Heart left ventricle (tissue), 16 donors: ENCODE measurements around the gene TMTC2. TPM values are rescaled to one million over a fixed set of nuclear protein-coding genes. Genes with fewer than 3 reads are reported as not detected.
"Not testable (repeated sequence)": the region's sequence is repeated elsewhere in the genome, so short reads cannot be mapped to it uniquely, and the experiment has no call there.

ENCODE experiments used
- ATAC-seq, 4 donors: fragments of 200-7000 bp; cut with Tn5 transposase; one replicate each; pipeline ENCODE4 v1.9.1; 2020 to 2022; ENCODE audit warnings: moderate library complexity in 4 of 4, mild to moderate bottlenecking in 3 of 4, moderate number of reproducible peaks in 1 of 4
- DNase-seq, 5 donors: peaks; one replicate each; pipeline ENCODE4 v3.0.0-alpha.2; 2020
- H3K27ac ChIP-seq, 12 donors: fragments of 200-600 bp; sonication (generic) in 4 of 12; one replicate each; pipeline versions ENCODE4 v1.5.0 to v1.8.0; 2016 to 2022; ENCODE audit warnings: mild to moderate bottlenecking in 2 of 12
- H3K27me3 ChIP-seq, 9 donors: fragments of 200-600 bp; sonication (generic) in 2 of 9; one replicate each; pipeline versions ENCODE4 v1.5.1 to v1.8.0; 2016 to 2022; ENCODE audit warnings: mild to moderate bottlenecking in 3 of 9
- H3K36me3 ChIP-seq, 9 donors: fragments of 200-600 bp; sonication (generic) in 2 of 9; one replicate each; pipeline versions ENCODE4 v1.5.0 to v1.8.0; 2018 to 2022; ENCODE audit warnings: mild to moderate bottlenecking in 2 of 9
- H3K4me1 ChIP-seq, 12 donors: fragments of 200-600 bp; sonication (generic) in 4 of 12; one replicate each; pipeline versions ENCODE4 v1.5.0 to v1.8.0; 2016 to 2022; ENCODE audit warnings: mild to moderate bottlenecking in 3 of 12
- H3K4me3 ChIP-seq, 12 donors: fragments of 200-600 bp; sonication (generic) in 4 of 12; one replicate each; pipeline versions ENCODE4 v1.5.0 to v1.8.0; 2017 to 2022; ENCODE audit warnings: mild to moderate bottlenecking in 9 of 12, moderate library complexity in 4 of 12
- H3K9me3 ChIP-seq, 12 donors: fragments of 200-600 bp; sonication (generic) in 4 of 12; one replicate each; pipeline versions ENCODE4 v1.5.0 to v1.8.0; 2016 to 2022; ENCODE audit warnings: mild to moderate bottlenecking in 1 of 12
- POLR2A ChIP-seq, 2 donors: fragments of 450-650 bp; IDR thresholded peaks; one replicate each; pipeline ENCODE4 v1.6.1; 2017; ENCODE audit warnings: antibody characterized with exemption in 2 of 2, mild to moderate bottlenecking in 2 of 2, moderate library complexity in 2 of 2
- WGBS, 4 donors: extraction: QIAGEN DNeasy Blood & Tissue Kit in 2 of 4; methylation state at CpG; one replicate each; pipeline versions ENCODE4 v1.1.5 to v1.1.7; 2013 to 2018; 5-methylcytosine and 5-hydroxymethylcytosine counted together
- intact Hi-C, 10 donors: fragments of 100-400 bp; cut with DNase I; formaldehyde crosslinking; loops; one replicate each; pipeline versions ENCODE4 v1.11.1 to v1.14.2; 2022
- polyA plus RNA-seq, 2 donors: library from polyadenylated mRNA; stranded (reverse); fragments of 200-250 nt; gene quantifications; one replicate each; pipeline ENCODE4 v1.2.3, GENCODE V29; 2013
- total RNA-seq, 9 donors: library from RNA; depleted of rRNA in 2 of 9; stranded (reverse); fragments of >200 nt in 2 of 9; fragmentation: NEBNext Ultra II Directional in 3 of 9; extraction: Animal tissue kit (Norgen Biotek cat#: 25700) in 3 of 9; gene quantifications; one replicate each; pipeline versions ENCODE4 v1.1.0 to v1.2.4, GENCODE V29; 2016 to 2023
- TF ChIP-seq, protein P1 (sequence below), 12 donors: fragments of 200-600 bp; sonication (generic) in 4 of 12; IDR thresholded peaks; one replicate each; pipeline versions ENCODE4 v1.5.0 to v1.8.0; 2018 to 2022; ENCODE audit warnings: antibody characterized with exemption in 12 of 12, mild to moderate bottlenecking in 5 of 12
- donor health status: ischemic (EF 13 %, LVEDD 7.1; RV severe dilation, severe dysfunction).
- donor health status: healthy with polysubstance abuse.
- donor health status: DM: no; HTN: yes; CAD: no.
- donor health status: DM: no; HTN: no; CAD: no.
- donor health status: ischemic (EF 25% LVEDD 6.9; RV normal size, moderate dysfunction).
- donor health status: ischemic (EF 25% LVEDD 5.7; RV mildly dilated, moderate dysfunction).
- donor health status: healthy.
- donor health status: DM: yes; HTN: yes; CAD: no.
- donor health status: ischemic (EF 35%, LVEDD 5.7; RV mildly dilated, moderate dysfunction).
- donor health status: nonischemic (EF 11% LVEDD 7.7; RV severe dilation, severe dysfunction).
- donor health status: DM: yes; HTN: yes; CAD: no.
- donor health status: PGD.
- donor health status: ischemic (EF 29% LVEDD 5.4; RV normal size, mild dysfunction).
- donor health status: nonischemic (EF 23%, LVEDD 6.1; RV moderate dilation, normal function).

The TMTC2 gene
- total and polyA plus RNA-seq, 11 donors: 1.1 to 5.7 (median 3.3) TPM

DNA sequence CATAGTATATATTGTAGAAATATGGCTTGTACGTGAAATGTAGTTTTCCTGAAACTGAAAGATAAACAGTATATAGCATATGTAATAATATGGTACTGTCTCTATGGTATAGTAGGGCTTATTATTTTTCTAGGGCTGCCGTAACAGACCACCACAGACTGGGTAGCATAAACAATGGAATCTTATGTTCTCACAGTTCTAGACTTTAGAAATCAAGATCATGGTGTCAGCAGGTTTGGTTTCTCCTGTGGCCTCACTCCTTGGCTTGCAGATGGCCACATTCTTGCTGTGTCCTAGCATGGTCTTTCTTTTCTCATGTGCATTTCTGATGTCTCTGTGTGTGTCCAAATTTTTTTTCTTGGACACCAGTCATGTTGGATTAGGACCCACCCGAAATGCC, 155.8 kb downstream of the TMTC2 start:
- Histone ChIP-seq H3K4me1 (peaks cover 0 to 5% (median 0%) of the 10 kb centered on the region in 12 donors), H3K36me3 (no peaks in the 10 kb centered on the region), H3K4me3 (no peak overlapping the region), H3K27ac (no peak overlapping the region), H3K27me3 (no peaks in the 10 kb centered on the region), H3K9me3 (no peaks in the 10 kb centered on the region)
- intact Hi-C loops: no loop called here
- no peak for ATAC-seq
- WGBS, 4 donors: 95 to 99% (median 97%) methylated on average over 3 of the region's 3 CpGs
- TF ChIP-seq POLR2A (IDR thresholded peaks at IDR 0.05): no peak
- TF ChIP-seq, protein P1, sequence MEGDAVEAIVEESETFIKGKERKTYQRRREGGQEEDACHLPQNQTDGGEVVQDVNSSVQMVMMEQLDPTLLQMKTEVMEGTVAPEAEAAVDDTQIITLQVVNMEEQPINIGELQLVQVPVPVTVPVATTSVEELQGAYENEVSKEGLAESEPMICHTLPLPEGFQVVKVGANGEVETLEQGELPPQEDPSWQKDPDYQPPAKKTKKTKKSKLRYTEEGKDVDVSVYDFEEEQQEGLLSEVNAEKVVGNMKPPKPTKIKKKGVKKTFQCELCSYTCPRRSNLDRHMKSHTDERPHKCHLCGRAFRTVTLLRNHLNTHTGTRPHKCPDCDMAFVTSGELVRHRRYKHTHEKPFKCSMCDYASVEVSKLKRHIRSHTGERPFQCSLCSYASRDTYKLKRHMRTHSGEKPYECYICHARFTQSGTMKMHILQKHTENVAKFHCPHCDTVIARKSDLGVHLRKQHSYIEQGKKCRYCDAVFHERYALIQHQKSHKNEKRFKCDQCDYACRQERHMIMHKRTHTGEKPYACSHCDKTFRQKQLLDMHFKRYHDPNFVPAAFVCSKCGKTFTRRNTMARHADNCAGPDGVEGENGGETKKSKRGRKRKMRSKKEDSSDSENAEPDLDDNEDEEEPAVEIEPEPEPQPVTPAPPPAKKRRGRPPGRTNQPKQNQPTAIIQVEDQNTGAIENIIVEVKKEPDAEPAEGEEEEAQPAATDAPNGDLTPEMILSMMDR (IDR thresholded peaks at IDR 0.05): no peak
- no peak for DNase-seq

- H3K4me1 ChIP-seq, H3K9me3 ChIP-seq, H3K27me3 ChIP-seq, H3K27ac ChIP-seq, intact Hi-C loops, H3K4me3 ChIP-seq, H3K36me3 ChIP-seq, DNase-seq, ATAC-seq: not testable (repeated sequence)
- 92 to 99% (median 95%) methylated on average over 7 of the region's 7 CpGs for WGBS, 4 donors
These were observed 158.4 kb downstream of the TMTC2 start for GRCh38 chr12:82845076-82845475.

DNA sequence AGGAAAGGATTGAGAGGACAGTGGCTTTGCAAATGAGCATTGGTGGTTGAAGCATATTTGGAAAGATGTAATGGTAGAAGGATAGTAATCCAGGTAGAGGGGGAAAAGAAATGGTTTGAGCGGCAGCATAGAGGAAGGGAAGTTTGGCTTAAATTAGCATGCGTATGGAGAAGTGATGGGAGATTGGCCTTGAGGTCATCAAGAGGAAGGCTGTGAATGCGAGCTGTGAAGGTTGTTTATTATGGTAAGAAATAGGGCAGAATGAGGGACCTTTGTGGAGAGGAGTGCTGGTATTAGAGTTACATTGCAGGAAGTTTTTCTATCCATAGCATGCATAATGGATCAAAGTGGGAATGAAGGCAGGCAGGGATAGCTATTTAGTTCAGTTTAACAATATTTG, 162.1 kb downstream of the TMTC2 start:
- no peak for TF ChIP-seq POLR2A (IDR thresholded peaks at IDR 0.05)
- TF ChIP-seq, protein P1 (IDR thresholded peaks at IDR 0.05): no peak
- no peaks in the 10 kb centered on the region for H3K36me3 ChIP-seq
- no peaks in the 10 kb centered on the region for H3K4me1 ChIP-seq
- ATAC-seq: no peak
- H3K4me3 ChIP-seq: no peak overlapping the region
- H3K27me3 ChIP-seq: no peaks in the 10 kb centered on the region
- WGBS, 4 donors: 91 to 97% (median 93%) methylated on average over 3 of the region's 3 CpGs
- H3K27ac ChIP-seq: no peak overlapping the region
- DNase-seq: no peak
- intact Hi-C loops: no loop called here
- no peaks in the 10 kb centered on the region for H3K9me3 ChIP-seq

DNA sequence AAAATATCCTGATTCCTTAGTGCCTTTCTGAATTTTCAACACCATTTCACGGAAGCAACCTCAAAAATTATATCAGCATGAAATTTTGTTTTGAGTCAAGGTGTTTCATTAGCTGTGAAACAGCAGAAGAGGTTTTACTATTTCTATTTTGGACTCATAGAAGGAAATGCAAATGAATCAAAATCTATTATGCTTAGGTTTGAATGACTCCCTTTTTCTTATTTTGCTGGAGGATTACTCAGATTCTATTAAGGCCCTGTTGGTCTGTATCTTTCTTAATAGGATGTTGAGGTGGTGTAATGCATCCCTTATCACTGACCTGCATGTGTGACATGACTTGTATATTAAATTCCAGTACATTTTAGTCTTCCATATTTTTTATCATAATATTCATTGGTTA, 165.8 kb downstream of the TMTC2 start:
- Histone ChIP-seq H3K4me3 (no peak overlapping the region), H3K36me3 (no peaks in the 10 kb centered on the region), H3K27me3 (no peaks in the 10 kb centered on the region), H3K4me1 (peaks cover 0 to 16% (median 0%) of the 10 kb centered on the region in 12 donors), H3K27ac (no peak overlapping the region), H3K9me3 (no peaks in the 10 kb centered on the region)
- no peak for DNase-seq
- WGBS, 4 donors: 84 to 90% (median 88%) methylated on average over 1 of the region's 1 CpG
- intact Hi-C loops: no loop called here
- TF ChIP-seq, protein P1 (IDR thresholded peaks at IDR 0.05): no peak
- TF ChIP-seq POLR2A (IDR thresholded peaks at IDR 0.05): no peak
- ATAC-seq: no peak

GRCh38 chr12:82855872-82856271, 169.2 kb downstream of the TMTC2 start:
- DNase-seq (no peak), ATAC-seq (no peak)
- no peaks in the 10 kb centered on the region for H3K9me3 ChIP-seq
- TF ChIP-seq, protein P1 (IDR thresholded peaks at IDR 0.05): no peak
- no peak for TF ChIP-seq POLR2A (IDR thresholded peaks at IDR 0.05)
- H3K36me3 ChIP-seq: no peaks in the 10 kb centered on the region
- H3K4me1 ChIP-seq: peaks cover 0 to 25% (median 0%) of the 10 kb centered on the region in 12 donors
- H3K27ac ChIP-seq: no peak overlapping the region
- H3K4me3 ChIP-seq: no peak overlapping the region
- intact Hi-C loops: no loop called here
- H3K27me3 ChIP-seq: no peaks in the 10 kb centered on the region
